HEK293 (cell line): Measurements from ENCODE around the gene SNAP47.
A peak's percentile ranks its signal among the peaks of the same experiment; 100 is the strongest.

Experiments
- CTCF ChIA-PET: fragments of 350-600 bp; formaldehyde crosslinking; extraction: SDS; loops from one replicate; lab custom pipeline; 2021; ENCODE audit warnings: antibody characterized with exemption; lab: Yijun Ruan, JAX
- POLR2A ChIA-PET: fragments of 300-600 bp; formaldehyde crosslinking; extraction: SDS; loops from one replicate; lab custom pipeline; 2020; ENCODE audit warnings: antibody characterized with exemption, inconsistent platforms; lab: Yijun Ruan, JAX
- H3K27ac ChIP-seq: fragments of 200-500 bp; sonication (Bioruptor generic); 2 replicates; pipeline ENCODE4 v1.5.1; 2014; ENCODE audit warnings: low read depth, low read length, control low read depth, inconsistent platforms; ENCODE audit errors: extremely low read depth
- H3K36me3 ChIP-seq, 2 experiments: fragments of 200-500 bp in 1 of 2; sonication (Bioruptor generic) in 1 of 2; 1 replicate in 1 of 2; 2 replicates in 1 of 2; pipeline ENCODE4 v1.5.1; 2014 to 2017; ENCODE audit warnings: inconsistent platforms in 2 of 2, low read length in 2 of 2; ENCODE audit not compliant: control insufficient read depth in 2 of 2, insufficient read depth in 1 of 2
- H3K4me1 ChIP-seq: fragments of 200-500 bp; sonication (Bioruptor generic); 2 replicates; pipeline ENCODE4 v1.5.1; 2014; ENCODE audit warnings: mild to moderate bottlenecking, low read length, inconsistent platforms; ENCODE audit not compliant: control insufficient read depth, insufficient read depth
- H3K4me3 ChIP-seq: 2 replicates; pipeline ENCODE4 v1.5.1; 2011; ENCODE audit warnings: low read depth, mild to moderate bottlenecking, control low read depth, low read length, moderate library complexity
- H3K9me3 ChIP-seq: fragments of 200-500 bp; sonication (Bioruptor generic); 2 replicates; pipeline ENCODE4 v1.5.1; 2014; ENCODE audit warnings: low read depth, low read length, inconsistent platforms; ENCODE audit not compliant: control insufficient read depth, insufficient read depth
- AEBP2 ChIP-seq: fragments of 450-650 bp; formaldehyde crosslinking; IDR thresholded peaks from 2 replicates; pipeline ENCODE4 v1.5.1; 2016; ENCODE audit warnings: missing biosample characterization, missing genetic modification characterization, borderline replicate concordance
- HOXC10 ChIP-seq: sonication (generic); formaldehyde crosslinking; IDR thresholded peaks from 2 replicates; pipeline ENCODE4 v1.8.1; 2023; ENCODE audit warnings: mild to moderate bottlenecking, missing genetic modification reagents
- KLF10 ChIP-seq: fragments of 450-650 bp; IDR thresholded peaks from 2 replicates; pipeline ENCODE4 v1.5.1; 2018; ENCODE audit warnings: missing biosample characterization, mild to moderate bottlenecking, missing genetic modification characterization
- WT1 ChIP-seq: fragments of 450-650 bp; formaldehyde crosslinking; IDR thresholded peaks from 2 replicates; pipeline ENCODE4 v1.5.1; 2016; ENCODE audit warnings: missing biosample characterization, missing genetic modification characterization
- ZBTB1 ChIP-seq: fragments of 450-650 bp; formaldehyde crosslinking; IDR thresholded peaks from 2 replicates; pipeline ENCODE4 v1.5.1; 2016; ENCODE audit warnings: missing biosample characterization, missing genetic modification characterization
- ZBTB44 ChIP-seq: fragments of 450-650 bp; IDR thresholded peaks from 2 replicates; pipeline ENCODE4 v1.5.1; 2018; ENCODE audit warnings: missing biosample characterization, mild to moderate bottlenecking, missing genetic modification characterization
- ZNF133 ChIP-seq: fragments of 450-650 bp; formaldehyde crosslinking; IDR thresholded peaks from 2 replicates; pipeline ENCODE4 v1.5.1; 2016; ENCODE audit warnings: missing biosample characterization, missing genetic modification characterization
- ZNF473 ChIP-seq: fragments of 450-650 bp; formaldehyde crosslinking; IDR thresholded peaks from 2 replicates; pipeline ENCODE4 v1.5.1; 2017; ENCODE audit warnings: missing biosample characterization, missing genetic modification characterization
- ZNF513 ChIP-seq: fragments of 450-650 bp; IDR thresholded peaks from 2 replicates; pipeline ENCODE4 v1.5.1; 2018; ENCODE audit warnings: missing biosample characterization, missing genetic modification characterization
- ZNF549 ChIP-seq: fragments of 450-650 bp; IDR thresholded peaks from 2 replicates; pipeline ENCODE4 v1.5.1; 2018; ENCODE audit warnings: missing biosample characterization, missing genetic modification characterization, mild to moderate bottlenecking, inconsistent platforms, moderate library complexity
- ZNF571 ChIP-seq: fragments of 450-650 bp; formaldehyde crosslinking; IDR thresholded peaks from 2 replicates; pipeline ENCODE4 v1.5.0; 2017; ENCODE audit warnings: missing biosample characterization, missing genetic modification characterization
- ZSCAN30 ChIP-seq: fragments of 450-650 bp; IDR thresholded peaks from 2 replicates; pipeline ENCODE4 v1.5.1; 2018; ENCODE audit warnings: missing biosample characterization, mild to moderate bottlenecking, missing genetic modification characterization, moderate library complexity

Gene SNAP47

GRCh38 chr1:227754958-227755357 lies 19.7 kb downstream of the SNAP47 start:
- no peak overlapping the region for H3K27ac ChIP-seq

GRCh38 chr1:227756172-227756959 lies 21.1 kb downstream of the SNAP47 start:
- no peak for TF ChIP-seq HOXC10 (CRISPR knock-in tag)
- no peak for TF ChIP-seq ZNF473 (tag by site-specific recombination)
- no peak overlapping the region for H3K4me3 ChIP-seq
- H3K9me3 ChIP-seq: no peaks in the 10 kb centered on the region
- ChIA-PET CTCF (no interaction called here), POLR2A (no interaction called here)
- no peak overlapping the region for H3K27ac ChIP-seq
- H3K36me3 ChIP-seq: peaks cover 16 to 93% of the 10 kb centered on the region in 2 experiments
- no peaks in the 10 kb centered on the region for H3K4me1 ChIP-seq

More at GRCh38 chr1:227754958-227755357, 19.7 kb downstream of the SNAP47 start:
- no peak for TF ChIP-seq ZNF513 (tag by site-specific recombination)
- TF ChIP-seq ZSCAN30: no peak
- TF ChIP-seq WT1 (tag by site-specific recombination): peak; percentile 25; the same call in 1 of the 2 replicates
- no peak for TF ChIP-seq ZNF571 (tag by site-specific recombination)
- TF ChIP-seq AEBP2: no peak
- no peak for TF ChIP-seq ZBTB1 (tag by site-specific recombination)
- TF ChIP-seq KLF10 (tag by site-specific recombination): no peak
- ChIA-PET CTCF (interaction anchor here (0.6 to 1.0 kb wide), 3 partner anchors 9 to 630 kb away, joined by 3 read pairs; no protein-coding TSS in a partner anchor), POLR2A (no interaction called here)
- H3K4me3 ChIP-seq: no peak overlapping the region
- peaks cover 16 to 93% of the 10 kb centered on the region in 2 experiments for H3K36me3 ChIP-seq
- H3K9me3 ChIP-seq: no peaks in the 10 kb centered on the region
- H3K4me1 ChIP-seq: no peaks in the 10 kb centered on the region

- H3K4me3 ChIP-seq: no peak overlapping the region
- CTCF ChIA-PET: interaction anchor here (0.5 to 5.9 kb wide), 6 partner anchors 8 to 1325 kb away, joined by 3 to 53 read pairs (median 4); partner anchors contain the start of gene WNT9A
- no peak overlapping the region for H3K27ac ChIP-seq
- POLR2A ChIA-PET: interaction anchor here (1.0 to 1.7 kb wide), 2 partner anchors 8 to 174 kb away, joined by 3 to 4 read pairs; no protein-coding TSS in a partner anchor
- no peak for TF ChIP-seq ZBTB44 (tag by site-specific recombination)
- TF ChIP-seq ZNF133 (tag by site-specific recombination): no peak
- no peak for TF ChIP-seq ZNF549
- peaks cover 16 to 94% of the 10 kb centered on the region in 2 experiments for H3K36me3 ChIP-seq
- H3K4me1 ChIP-seq: peaks cover 5% of the 10 kb centered on the region
- no peaks in the 10 kb centered on the region for H3K9me3 ChIP-seq
Observed at GRCh38 chr1:227757781-227758180, 22.5 kb downstream of the SNAP47 start.
